NCI-H345 treated with DMSO at 0.1 percent for 48 hours (cell line): ENCODE data around the gene REN.

Source experiments
- DNase-seq: peaks from one replicate; lab custom pipeline; 2025; ENCODE audit not compliant: unreplicated experiment; lab: John Stamatoyannopoulos, UW

REN gene

GRCh38 chr1:204110894-204111633 lies 55.1 kb downstream of the REN start:
- DNase-seq: no peak

GRCh38 chr1:204108312-204109141 lies 57.6 kb downstream of the REN start:
- DNase-seq: peak; percentile 92

DNA sequence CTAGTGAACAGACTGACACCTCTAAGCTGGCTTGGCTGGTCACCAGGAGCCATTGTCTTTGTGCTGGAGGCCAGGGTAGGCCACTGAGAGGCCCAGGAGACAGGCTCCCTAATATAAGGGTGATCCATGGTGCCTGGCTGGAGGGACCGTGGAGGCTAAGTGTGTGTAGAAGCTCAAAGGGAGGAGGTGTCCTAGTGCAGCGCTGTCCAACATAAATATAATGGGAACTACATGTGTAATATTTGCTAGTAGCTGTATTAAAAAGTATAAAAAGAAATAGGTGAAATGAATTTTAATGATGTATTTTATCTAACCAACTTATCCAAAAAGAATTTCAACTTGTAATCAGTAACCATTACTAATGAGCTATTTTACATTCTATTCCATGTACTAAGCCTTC lies 58.2 kb downstream of the REN start:
- no peak for DNase-seq

DNA sequence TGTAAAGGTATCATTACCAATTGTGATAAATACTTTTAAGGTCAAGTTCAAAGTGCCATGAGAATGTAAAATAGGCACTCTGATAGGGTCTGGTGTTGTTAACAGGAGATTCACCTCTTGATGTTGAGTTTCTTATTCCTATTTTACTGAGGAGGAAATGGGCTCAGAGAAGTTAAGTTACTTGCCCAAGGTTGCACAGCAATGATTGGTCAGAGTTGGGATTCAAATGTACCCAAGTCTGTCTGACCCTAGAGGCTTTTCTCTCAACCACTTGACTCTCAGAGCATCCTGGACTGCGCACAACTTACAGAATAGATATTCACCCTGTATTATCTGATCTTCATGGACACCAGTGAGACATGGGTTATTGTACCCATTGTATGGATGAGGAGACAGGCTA lies 59.3 kb downstream of the REN start:
- no peak for DNase-seq

GRCh38 chr1:204105131-204105515 lies 61.0 kb downstream of the REN start:
- no peak for DNase-seq
